SK-N-SH (cell line): ENCODE measurements around the gene ARHGAP8. TPM values are rescaled to one million over a fixed set of nuclear protein-coding genes. Genes with fewer than 3 reads are reported as not detected.

Source experiments
- CTCF ChIA-PET: fragments of 300-600, 350-600 bp; formaldehyde crosslinking; extraction: SDS; loops from one replicate; lab custom pipeline; 2021; lab: Yijun Ruan, JAX
- POLR2A ChIA-PET: fragments of 350-600 bp; sonication (Branson Sonifier 250); formaldehyde crosslinking; extraction: SDS; loops from one replicate; lab custom pipeline; 2020; ENCODE audit warnings: antibody characterized with exemption, inconsistent platforms; lab: Yijun Ruan, JAX
- DNase-seq: peaks from one replicate; pipeline ENCODE4 v3.0.0; 2012
- H2AFZ ChIP-seq: fragments of 200-600 bp; sonication (generic); 2 replicates; pipeline ENCODE4 v1.8.1; 2016; ENCODE audit warnings: antibody characterized with exemption, mild to moderate bottlenecking, low read depth
- H3F3A ChIP-seq: fragments of 200-600 bp; sonication (generic); replicated peaks from 2 replicates; pipeline ENCODE3; 2016; ENCODE audit warnings: antibody characterized with exemption, mild to moderate bottlenecking; ENCODE audit not compliant: insufficient read depth
- H3K27ac ChIP-seq, 2 experiments: fragments of 200-500 bp in 1 of 2; fragments of 200-600 bp in 1 of 2; sonication (Bioruptor generic) in 1 of 2; sonication (generic), shearing (Covaris generic) in 1 of 2; 2 replicates each; pipeline versions ENCODE4 v1.5.1 to v1.6.1; 2014 to 2016; ENCODE audit warnings: low read depth in 2 of 2, inconsistent platforms in 1 of 2, low read length in 1 of 2, mild to moderate bottlenecking in 1 of 2, mixed read lengths in 1 of 2
- H3K27me3 ChIP-seq: fragments of 200-600 bp; sonication (generic), shearing (Covaris generic); 2 replicates; pipeline ENCODE4 v1.6.1; 2016; ENCODE audit warnings: mixed run types; ENCODE audit not compliant: insufficient read depth
- H3K36me3 ChIP-seq, 2 experiments: fragments of 200-500 bp in 1 of 2; fragments of 200-600 bp in 1 of 2; sonication (Bioruptor generic) in 1 of 2; sonication (generic) in 1 of 2; replicated peaks in 1 of 2; 2 replicates each; pipeline versions ENCODE3 to v1.5.1; 2014 to 2016; ENCODE audit warnings: low read length in 1 of 2, mild to moderate bottlenecking in 1 of 2; ENCODE audit not compliant: insufficient read depth in 2 of 2, control insufficient read depth in 1 of 2
- H3K4me1 ChIP-seq, 2 experiments: fragments of 200-500 bp in 1 of 2; fragments of 200-600 bp in 1 of 2; sonication (Bioruptor generic) in 1 of 2; sonication (generic), shearing (Covaris generic) in 1 of 2; 2 replicates each; pipeline versions ENCODE4 v1.5.1 to v1.6.1; 2014 to 2016; ENCODE audit warnings: low read depth in 1 of 2, low read length in 1 of 2, mixed run types in 1 of 2; ENCODE audit not compliant: insufficient read depth in 2 of 2, control insufficient read depth in 1 of 2
- H3K4me2 ChIP-seq: fragments of 200-600 bp; sonication (generic), shearing (Covaris generic); 2 replicates; pipeline ENCODE4 v1.6.1; 2017; ENCODE audit warnings: mixed run types
- H3K4me3 ChIP-seq, 2 experiments: fragments of 200-500 bp in 1 of 2; fragments of 200-600 bp in 1 of 2; sonication (Bioruptor generic) in 1 of 2; sonication (generic), shearing (Covaris generic) in 1 of 2; 2 replicates each; pipeline versions ENCODE4 v1.5.1 to v1.8.1; 2014 to 2016; ENCODE audit warnings: low read depth in 2 of 2, inconsistent platforms in 1 of 2, low read length in 1 of 2, mild to moderate bottlenecking in 1 of 2, mixed read lengths in 1 of 2, moderate library complexity in 1 of 2
- H3K79me2 ChIP-seq: fragments of 200-600 bp; sonication (generic); 2 replicates; pipeline ENCODE4 v1.8.1; 2017; ENCODE audit warnings: mild to moderate bottlenecking; ENCODE audit not compliant: insufficient read depth
- H3K9ac ChIP-seq: fragments of 200-600 bp; sonication (generic); 2 replicates; pipeline ENCODE4 v1.6.1; 2017; ENCODE audit warnings: mixed run types
- H3K9me2 ChIP-seq: fragments of 200-600 bp; sonication (generic); 2 replicates; pipeline ENCODE4 v1.6.1; 2017; ENCODE audit warnings: mixed run types
- H3K9me3 ChIP-seq: fragments of 200-600 bp; sonication (generic); 2 replicates; pipeline ENCODE4 v1.6.1; 2017; ENCODE audit warnings: mixed run types, mild to moderate bottlenecking, moderate library complexity
- H4K20me1 ChIP-seq: fragments of 200-600 bp; sonication (generic); 2 replicates; pipeline ENCODE4 v1.6.1; 2017; ENCODE audit warnings: mild to moderate bottlenecking, mixed run types; ENCODE audit not compliant: insufficient read depth
- ELF1 ChIP-seq: IDR thresholded peaks from 2 replicates; pipeline ENCODE4 v1.4.0; 2012
- EP300 ChIP-seq, 2 experiments: IDR thresholded peaks; 2 replicates each; pipeline versions ENCODE4 v1.4.0 to v1.6.1; 2012; ENCODE audit warnings: borderline replicate concordance in 1 of 2, low read depth in 1 of 2, low read length in 1 of 2
- FOSL2 ChIP-seq: IDR thresholded peaks from 2 replicates; pipeline ENCODE4 v1.4.0; 2012; ENCODE audit warnings: low read depth, mild to moderate bottlenecking, moderate library complexity, borderline replicate concordance
- FOXJ3 ChIP-seq: sonication (generic); formaldehyde crosslinking; IDR thresholded peaks from 2 replicates; pipeline ENCODE4 v1.5.1; 2020; ENCODE audit warnings: mild to moderate bottlenecking, missing genetic modification reagents
- JUND ChIP-seq: IDR thresholded peaks from 2 replicates; pipeline ENCODE4 v1.4.0; 2012
- MXI1 ChIP-seq: IDR thresholded peaks from 2 replicates; pipeline ENCODE4 v1.6.1; 2012; ENCODE audit warnings: mild to moderate bottlenecking, low read depth, low read length, improper control_type of control experiment
- POLR2AphosphoS5 ChIP-seq: IDR thresholded peaks from 2 replicates; pipeline ENCODE4 v1.6.1; 2012; ENCODE audit warnings: low read depth, low read length
- RAD21 ChIP-seq: IDR thresholded peaks from 2 replicates; pipeline ENCODE4 v1.6.1; 2012; ENCODE audit warnings: mild to moderate bottlenecking, low read length
- RCOR1 ChIP-seq: fragments of 150-350 bp; IDR thresholded peaks from 2 replicates; pipeline ENCODE4 v1.6.1; 2017; ENCODE audit warnings: antibody characterized with exemption, low read length
- RFX5 ChIP-seq: IDR thresholded peaks from 2 replicates; pipeline ENCODE4 v1.6.1; 2012; ENCODE audit warnings: mild to moderate bottlenecking, improper control_type of control experiment, low read length
- TCF12 ChIP-seq: IDR thresholded peaks from 2 replicates; pipeline ENCODE4 v1.4.0; 2012
- YY1 ChIP-seq: IDR thresholded peaks from 2 replicates; pipeline ENCODE4 v1.4.0; 2012; ENCODE audit warnings: low read depth, mild to moderate bottlenecking
- WGBS: methylation state at CpG from one replicate; pipeline ENCODE4 v1.1.6; 2017; ENCODE audit warnings: low lambda C conversion rate; 5-methylcytosine and 5-hydroxymethylcytosine counted together
- polyA plus RNA-seq, 3 experiments: library from polyadenylated mRNA; depleted of rRNA; stranded (reverse); fragments of >200 nt; gene quantifications; 2 replicates each; pipeline ENCODE4 v1.2.3, GENCODE V29; 2012
- TF ChIP-seq, protein P1 (sequence below): IDR thresholded peaks from 2 replicates; pipeline ENCODE4; 2012
- TF ChIP-seq, protein P2 (sequence below): fragments of 200-600 bp; sonication (generic); IDR thresholded peaks from 2 replicates; pipeline ENCODE4 v1.6.1; 2017; ENCODE audit warnings: antibody characterized with exemption, mild to moderate bottlenecking, moderate library complexity
- TF ChIP-seq, protein P3 (sequence below): fragments of 150-350 bp; IDR thresholded peaks from 2 replicates; pipeline ENCODE4 v1.6.1; 2016; ENCODE audit warnings: mild to moderate bottlenecking, low read depth, low read length

Gene ARHGAP8
- polyA plus RNA-seq, 1 of the 3 experiments (the other 2 are of a cell fraction), result 0.08 TPM

DNA sequence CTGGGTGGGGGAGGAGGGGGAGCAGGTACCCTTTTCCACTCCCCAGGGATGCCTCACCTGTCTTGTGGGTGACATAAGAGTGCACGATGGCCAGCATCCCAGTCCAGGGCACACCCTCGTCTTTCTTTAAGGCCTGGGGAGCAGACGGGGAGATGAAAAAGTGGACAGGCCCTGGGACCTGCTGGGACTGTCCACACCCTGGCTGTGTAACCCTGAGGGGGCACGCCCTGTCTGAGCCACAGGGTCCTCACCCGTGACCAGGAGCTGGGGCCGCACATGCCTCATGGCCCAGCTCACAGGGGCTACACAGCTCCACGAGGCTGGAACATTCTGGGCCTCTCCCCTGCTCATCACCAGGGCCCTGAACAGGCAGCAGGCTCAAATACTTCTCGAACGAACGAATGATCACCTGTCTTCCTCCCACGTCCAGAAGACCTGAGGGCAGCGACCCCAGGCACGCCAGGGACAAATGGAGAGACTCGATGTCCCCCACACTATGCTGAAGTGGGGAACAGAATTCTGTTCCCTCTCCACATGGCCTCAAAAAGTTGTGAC, 133.5 kb downstream of the ARHGAP8 start:
- no peak overlapping the region for H3K4me3 ChIP-seq

DNA sequence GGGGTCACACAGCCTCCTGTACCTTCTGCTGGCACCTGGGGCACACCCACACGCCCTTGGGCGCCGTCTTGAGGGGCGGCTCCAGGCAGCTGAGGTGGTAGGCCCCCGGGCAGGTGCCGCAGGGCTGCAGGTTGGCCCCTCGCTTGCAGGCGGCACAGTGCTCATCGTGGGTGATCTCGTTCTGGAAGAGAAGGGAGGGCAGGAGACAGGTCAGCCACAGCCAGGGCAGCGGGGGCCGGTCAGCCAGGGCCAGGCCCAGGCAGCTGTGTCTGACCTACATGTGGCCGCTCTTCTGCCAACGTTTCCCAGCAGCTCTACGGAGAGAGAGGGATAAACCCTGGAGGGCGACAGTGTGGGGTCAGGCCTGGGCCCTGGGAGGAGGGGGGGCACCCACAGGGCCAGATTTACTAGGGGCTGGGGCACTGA, 135.6 kb downstream of the ARHGAP8 start:
- Histone ChIP-seq H3K79me2 (no peaks in the 10 kb centered on the region), H3K27ac (no peak overlapping the region), H3F3A (no peaks in the 10 kb centered on the region), H3K9ac (no peak overlapping the region), H3K4me3 (no peak overlapping the region), H3K36me3 (no peaks in the 10 kb centered on the region), H3K4me1 (peaks cover 0 to 3% of the 10 kb centered on the region in 2 experiments; a peak in 1 of 4 replicates), H3K4me2 (no peak overlapping the region), H3K9me2 (no peaks in the 10 kb centered on the region), H3K27me3 (no peaks in the 10 kb centered on the region), H4K20me1 (no peaks in the 10 kb centered on the region), H3K9me3 (no peaks in the 10 kb centered on the region), H2AFZ (no peak overlapping the region)
- WGBS, result 20% methylated on average over 1 of the region's 16 CpGs
- TF ChIP-seq FOXJ3 (CRISPR knock-in tag) (no peak), RCOR1 (no peak), POLR2AphosphoS5 (no peak), EP300 (IDR thresholded peaks at IDR 0.05; ENCODE audit: borderline replicate concordance in 1 of 2, low read depth in 1 of 2, low read length in 1 of 2) (no peak), RFX5 (no peak), JUND (no peak), RAD21 (no peak)
- TF ChIP-seq, protein P1, sequence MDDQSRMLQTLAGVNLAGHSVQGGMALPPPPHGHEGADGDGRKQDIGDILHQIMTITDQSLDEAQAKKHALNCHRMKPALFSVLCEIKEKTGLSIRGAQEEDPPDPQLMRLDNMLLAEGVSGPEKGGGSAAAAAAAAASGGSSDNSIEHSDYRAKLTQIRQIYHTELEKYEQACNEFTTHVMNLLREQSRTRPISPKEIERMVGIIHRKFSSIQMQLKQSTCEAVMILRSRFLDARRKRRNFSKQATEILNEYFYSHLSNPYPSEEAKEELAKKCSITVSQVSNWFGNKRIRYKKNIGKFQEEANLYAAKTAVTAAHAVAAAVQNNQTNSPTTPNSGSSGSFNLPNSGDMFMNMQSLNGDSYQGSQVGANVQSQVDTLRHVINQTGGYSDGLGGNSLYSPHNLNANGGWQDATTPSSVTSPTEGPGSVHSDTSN, result no peak
- TF ChIP-seq, protein P2, sequence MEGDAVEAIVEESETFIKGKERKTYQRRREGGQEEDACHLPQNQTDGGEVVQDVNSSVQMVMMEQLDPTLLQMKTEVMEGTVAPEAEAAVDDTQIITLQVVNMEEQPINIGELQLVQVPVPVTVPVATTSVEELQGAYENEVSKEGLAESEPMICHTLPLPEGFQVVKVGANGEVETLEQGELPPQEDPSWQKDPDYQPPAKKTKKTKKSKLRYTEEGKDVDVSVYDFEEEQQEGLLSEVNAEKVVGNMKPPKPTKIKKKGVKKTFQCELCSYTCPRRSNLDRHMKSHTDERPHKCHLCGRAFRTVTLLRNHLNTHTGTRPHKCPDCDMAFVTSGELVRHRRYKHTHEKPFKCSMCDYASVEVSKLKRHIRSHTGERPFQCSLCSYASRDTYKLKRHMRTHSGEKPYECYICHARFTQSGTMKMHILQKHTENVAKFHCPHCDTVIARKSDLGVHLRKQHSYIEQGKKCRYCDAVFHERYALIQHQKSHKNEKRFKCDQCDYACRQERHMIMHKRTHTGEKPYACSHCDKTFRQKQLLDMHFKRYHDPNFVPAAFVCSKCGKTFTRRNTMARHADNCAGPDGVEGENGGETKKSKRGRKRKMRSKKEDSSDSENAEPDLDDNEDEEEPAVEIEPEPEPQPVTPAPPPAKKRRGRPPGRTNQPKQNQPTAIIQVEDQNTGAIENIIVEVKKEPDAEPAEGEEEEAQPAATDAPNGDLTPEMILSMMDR, result no peak
- POLR2A ChIA-PET, result no interaction called here
- CTCF ChIA-PET, result no interaction called here
- DNase-seq, result peak; percentile 54

More for the DNA sequence above, 133.5 kb downstream of the ARHGAP8 start:
- H3K27ac ChIP-seq, result no peak overlapping the region
- no peaks in the 10 kb centered on the region for H4K20me1 ChIP-seq
- WGBS, result 71% methylated on average over 8 of the region's 14 CpGs
- H3K9me2 ChIP-seq, result no peaks in the 10 kb centered on the region
- no peak for DNase-seq
- TF ChIP-seq MXI1 (no peak), YY1 (no peak), TCF12 (no peak), JUND (no peak), ELF1 (no peak), FOSL2 (no peak), FOXJ3 (CRISPR knock-in tag) (no peak), POLR2AphosphoS5 (no peak)
- TF ChIP-seq, protein P3, sequence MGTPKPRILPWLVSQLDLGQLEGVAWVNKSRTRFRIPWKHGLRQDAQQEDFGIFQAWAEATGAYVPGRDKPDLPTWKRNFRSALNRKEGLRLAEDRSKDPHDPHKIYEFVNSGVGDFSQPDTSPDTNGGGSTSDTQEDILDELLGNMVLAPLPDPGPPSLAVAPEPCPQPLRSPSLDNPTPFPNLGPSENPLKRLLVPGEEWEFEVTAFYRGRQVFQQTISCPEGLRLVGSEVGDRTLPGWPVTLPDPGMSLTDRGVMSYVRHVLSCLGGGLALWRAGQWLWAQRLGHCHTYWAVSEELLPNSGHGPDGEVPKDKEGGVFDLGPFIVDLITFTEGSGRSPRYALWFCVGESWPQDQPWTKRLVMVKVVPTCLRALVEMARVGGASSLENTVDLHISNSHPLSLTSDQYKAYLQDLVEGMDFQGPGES, result no peak
- TF ChIP-seq, protein P1, result no peak
- no peaks in the 10 kb centered on the region for H3K36me3 ChIP-seq
- no peak overlapping the region for H3K4me2 ChIP-seq
- CTCF ChIA-PET, result interaction anchor here (1.3 kb wide), 1 partner anchor 78 kb away, joined by 3 read pairs; no protein-coding TSS in a partner anchor
- no peaks in the 10 kb centered on the region for H3K27me3 ChIP-seq
- no peaks in the 10 kb centered on the region for H3F3A ChIP-seq
- H3K9ac ChIP-seq, result no peak overlapping the region
- H3K9me3 ChIP-seq, result no peaks in the 10 kb centered on the region
- no peaks in the 10 kb centered on the region for H3K79me2 ChIP-seq
- POLR2A ChIA-PET, result no interaction called here
- H2AFZ ChIP-seq, result no peak overlapping the region
- H3K4me1 ChIP-seq, result peaks cover 0 to 3% of the 10 kb centered on the region in 2 experiments; a peak in 1 of 4 replicates
